ENCODE data around the gene HTD2.
A peak's percentile ranks its signal among the peaks of the same experiment; 100 is the strongest.

Gene HTD2

DNA sequence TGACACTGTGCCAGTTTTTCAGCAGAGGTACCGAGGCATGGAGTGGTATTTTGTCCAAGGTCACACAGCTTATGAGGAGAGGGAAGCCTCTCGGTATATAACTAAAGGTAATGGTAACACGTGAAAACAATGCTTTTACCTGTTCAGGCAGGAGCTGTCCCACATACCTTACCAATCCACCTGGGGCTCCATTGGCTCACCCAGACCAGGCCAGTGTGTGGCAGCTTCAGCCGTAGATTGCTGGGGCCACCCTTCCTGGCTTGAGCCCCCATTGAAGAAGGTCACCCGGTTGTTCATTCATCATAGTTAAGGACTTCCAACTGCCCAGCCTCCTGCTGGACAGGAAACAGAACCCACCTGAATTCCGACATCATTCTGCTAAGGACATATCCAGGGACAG lies 9.5 kb upstream of the HTD2 start:
- DNase-seq (ENCODE audit: extremely low read depth, low read depth), result no peak
- TF ChIP-seq CTCF (IDR thresholded peaks at IDR 0.05; ENCODE audit: low read depth, low read length), result no peak

GRCh38 chr3:58298190-58298589 lies 8.1 kb upstream of the HTD2 start:
- no peak for DNase-seq (ENCODE audit: extremely low read depth, low read depth)
- TF ChIP-seq CTCF (IDR thresholded peaks at IDR 0.05; ENCODE audit: low read depth, low read length), result no peak

GRCh38 chr3:58299075-58299474 lies 7.2 kb upstream of the HTD2 start:
- TF ChIP-seq CTCF (IDR thresholded peaks at IDR 0.05; ENCODE audit: low read depth, low read length), result no peak
- DNase-seq (ENCODE audit: extremely low read depth, low read depth), result no peak

GRCh38 chr3:58299839-58300516 lies 6.3 kb upstream of the HTD2 start:
- peak; percentile 56 for TF ChIP-seq CTCF (IDR thresholded peaks at IDR 0.05; ENCODE audit: low read depth, low read length)
- peak; percentile 32 for DNase-seq (ENCODE audit: extremely low read depth, low read depth)

- DNase-seq (ENCODE audit: extremely low read depth, low read depth), result peak; percentile 37
- TF ChIP-seq CTCF (IDR thresholded peaks at IDR 0.05; ENCODE audit: low read depth, low read length), result peak; percentile 48
Observed at GRCh38 chr3:58307639-58308215, 1.4 kb downstream of the HTD2 start.

- no peak for TF ChIP-seq CTCF (IDR thresholded peaks at IDR 0.05; ENCODE audit: low read depth, low read length)
- no peak for DNase-seq (ENCODE audit: extremely low read depth, low read depth)
Observed at GRCh38 chr3:58308728-58309127, 2.4 kb downstream of the HTD2 start.

DNA sequence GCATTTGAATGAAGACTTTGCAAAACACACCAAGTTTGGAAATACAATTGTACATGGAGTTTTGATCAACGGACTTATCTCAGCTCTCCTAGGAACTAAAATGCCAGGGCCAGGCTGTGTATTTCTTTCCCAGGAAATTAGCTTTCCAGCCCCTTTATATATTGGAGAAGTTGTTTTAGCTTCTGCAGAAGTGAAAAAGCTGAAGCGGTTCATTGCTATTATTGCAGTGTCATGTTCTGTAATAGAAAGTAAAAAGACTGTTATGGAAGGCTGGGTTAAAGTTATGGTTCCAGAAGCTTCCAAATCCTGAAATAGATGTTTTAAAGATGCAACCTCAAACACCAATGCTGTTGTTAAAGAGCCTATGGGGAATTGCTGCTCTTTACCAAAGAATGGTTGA lies 11.5 kb downstream of the HTD2 start:
- DNase-seq (ENCODE audit: extremely low read depth, low read depth), result no peak
- no peak for TF ChIP-seq CTCF (IDR thresholded peaks at IDR 0.05; ENCODE audit: low read depth, low read length)
